GM19455 (cell line): Measurements from ENCODE around the gene UNC13C.

ENCODE experiments used
- ATAC-seq: cut with Tn5 transposase; IDR thresholded peaks from one replicate; pipeline ENCODE4 v1.9.1; 2021; ENCODE audit not compliant: unreplicated experiment

The UNC13C gene

GRCh38 chr15:54017251-54017650 lies 39.0 kb downstream of the UNC13C start:
- no peak for ATAC-seq

GRCh38 chr15:54017959-54018358 lies 39.7 kb downstream of the UNC13C start:
- no peak for ATAC-seq

GRCh38 chr15:54026258-54026657 lies 48.0 kb downstream of the UNC13C start:
- ATAC-seq, result no peak

GRCh38 chr15:54026891-54027290 lies 48.6 kb downstream of the UNC13C start:
- no peak for ATAC-seq

- ATAC-seq, result no peak
These were observed 50.8 kb downstream of the UNC13C start for GRCh38 chr15:54029081-54029480.

GRCh38 chr15:54032066-54032465 lies 53.8 kb downstream of the UNC13C start:
- no peak for ATAC-seq

- no peak for ATAC-seq
These were observed 55.2 kb downstream of the UNC13C start for GRCh38 chr15:54033356-54033860.

- no peak for ATAC-seq
These were observed 55.7 kb downstream of the UNC13C start for GRCh38 chr15:54033869-54034458.

- ATAC-seq, result no peak
These were observed 57.4 kb downstream of the UNC13C start for GRCh38 chr15:54035616-54036015.

GRCh38 chr15:54045397-54045796 lies 67.2 kb downstream of the UNC13C start:
- ATAC-seq, result no peak

GRCh38 chr15:54046093-54046492 lies 67.9 kb downstream of the UNC13C start:
- no peak for ATAC-seq

GRCh38 chr15:54064365-54064764 lies 86.1 kb downstream of the UNC13C start:
- ATAC-seq, result no peak

GRCh38 chr15:54066403-54066802 lies 88.2 kb downstream of the UNC13C start:
- ATAC-seq, result no peak

- no peak for ATAC-seq
These were observed 104.7 kb downstream of the UNC13C start for GRCh38 chr15:54082836-54083492.

GRCh38 chr15:54083501-54083900 lies 105.3 kb downstream of the UNC13C start:
- no peak for ATAC-seq

- no peak for ATAC-seq
These were observed 105.8 kb downstream of the UNC13C start for GRCh38 chr15:54083991-54084390.

- no peak for ATAC-seq
These were observed 110.6 kb downstream of the UNC13C start for GRCh38 chr15:54088837-54089236.

- no peak for ATAC-seq
These were observed 111.5 kb downstream of the UNC13C start for GRCh38 chr15:54089776-54090175.

- no peak for ATAC-seq
These were observed 113.4 kb downstream of the UNC13C start for GRCh38 chr15:54091651-54092050.

- ATAC-seq, result no peak
These were observed 116.4 kb downstream of the UNC13C start for GRCh38 chr15:54094661-54095060.

- no peak for ATAC-seq
These were observed 118.8 kb downstream of the UNC13C start for GRCh38 chr15:54097019-54097418.

GRCh38 chr15:54099010-54099409 lies 120.8 kb downstream of the UNC13C start:
- ATAC-seq, result no peak
